SW480 (cell line): ENCODE measurements around the gene FBXL14.

Experiments
- DNase-seq: peaks from one replicate; pipeline ENCODE4 v3.0.0-alpha.2; 2016; ENCODE audit warnings: low spot score

Gene FBXL14

DNA sequence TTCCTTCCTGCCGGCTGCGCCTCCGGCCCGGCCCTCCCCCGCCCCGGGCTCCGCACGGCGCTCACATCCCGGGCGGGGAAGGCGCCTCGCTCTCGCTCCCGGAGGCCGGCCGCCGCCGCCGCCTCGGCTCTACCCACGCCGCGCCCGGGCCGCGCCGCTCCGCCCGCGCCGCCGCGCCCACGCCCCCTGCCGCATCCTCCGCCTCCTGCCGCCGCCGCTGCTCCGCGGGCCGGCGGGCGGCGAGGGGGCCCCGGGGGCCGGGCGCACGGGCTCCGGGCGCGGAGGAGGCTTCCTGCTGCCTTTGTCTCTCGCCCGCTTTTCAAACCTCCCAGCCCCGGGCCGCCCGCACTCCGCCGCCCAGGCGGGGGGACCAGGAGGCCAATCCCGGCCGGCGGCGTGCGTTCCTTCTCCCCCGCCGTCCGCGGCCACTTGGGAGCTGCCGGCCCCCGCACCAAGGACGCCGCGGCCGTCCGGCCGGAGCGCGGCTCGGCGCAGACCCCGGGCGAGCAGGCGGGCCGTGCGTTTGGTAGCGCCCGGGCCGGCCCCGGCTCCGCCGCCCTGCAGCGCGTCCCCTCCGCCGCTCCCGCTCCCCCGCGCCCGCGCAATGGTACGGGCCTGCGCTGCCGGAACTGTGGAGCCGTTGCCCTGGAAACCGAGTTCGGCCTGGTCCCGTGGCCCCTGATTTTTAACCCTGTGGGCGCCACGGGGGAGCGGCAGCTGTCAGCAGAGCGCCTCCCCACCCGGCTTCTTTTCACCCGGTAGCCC, at the start of gene FBXL14:
Gene FBXL14 (minus strand): TSS at position 321 of the 765 bp plus-strand sequence. CDS start 515 bp downstream, outside the sequence.
- peak; percentile 93 for DNase-seq

DNA sequence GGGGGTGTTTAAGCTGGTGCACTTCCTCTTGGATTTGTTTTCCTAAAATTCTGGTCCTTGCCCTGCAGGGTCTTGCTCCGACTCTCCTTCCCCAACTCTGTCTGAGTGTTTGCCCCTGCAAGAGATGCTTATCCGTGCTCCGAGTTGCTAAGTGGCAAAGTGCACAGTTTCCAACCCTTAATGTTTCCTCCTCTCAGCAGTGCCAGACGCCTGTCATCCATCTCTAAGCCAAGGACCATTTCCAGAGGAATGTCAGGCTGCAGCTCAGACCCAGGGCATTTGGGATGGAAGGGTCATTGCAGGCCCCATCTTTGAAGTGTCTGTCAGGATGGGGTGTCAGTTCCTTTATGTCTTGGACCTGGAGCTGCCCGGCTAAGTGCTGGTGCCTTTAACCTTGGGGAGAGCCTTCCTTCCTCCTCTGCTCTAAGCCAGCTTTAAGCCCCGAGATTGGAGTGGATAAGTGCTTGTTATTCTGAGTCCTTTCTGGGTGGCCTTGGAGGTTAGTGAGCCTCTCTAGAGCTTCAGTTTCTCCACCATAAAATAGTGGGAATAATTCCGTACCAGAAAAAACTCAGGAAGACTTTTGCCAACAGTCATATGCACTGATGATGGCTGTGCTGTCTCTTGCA, 49.6 kb upstream of the FBXL14 start:
- no peak for DNase-seq

DNA sequence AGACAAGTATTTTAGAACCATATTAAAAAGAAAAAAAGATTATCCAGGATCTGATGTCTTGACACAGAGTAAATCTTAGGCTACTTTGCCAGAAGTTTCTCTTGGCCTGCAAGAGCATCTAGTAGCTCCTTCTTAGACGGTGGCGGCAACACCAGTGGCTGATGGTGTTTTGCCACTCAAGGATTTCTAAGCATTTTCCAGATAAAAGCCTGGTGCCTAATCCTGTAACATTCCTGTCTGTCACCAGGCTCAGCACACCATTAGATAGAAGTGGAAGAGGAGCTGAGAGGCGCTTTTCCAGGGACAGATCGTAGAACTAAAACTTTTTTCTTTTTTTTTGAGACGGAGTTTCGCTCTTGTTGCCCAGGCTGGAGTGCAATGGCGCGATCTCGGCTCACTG, 48.7 kb upstream of the FBXL14 start:
- no peak for DNase-seq

- no peak for DNase-seq
Measured at GRCh38 chr12:1642513-1642912, 48.1 kb upstream of the FBXL14 start.

DNA sequence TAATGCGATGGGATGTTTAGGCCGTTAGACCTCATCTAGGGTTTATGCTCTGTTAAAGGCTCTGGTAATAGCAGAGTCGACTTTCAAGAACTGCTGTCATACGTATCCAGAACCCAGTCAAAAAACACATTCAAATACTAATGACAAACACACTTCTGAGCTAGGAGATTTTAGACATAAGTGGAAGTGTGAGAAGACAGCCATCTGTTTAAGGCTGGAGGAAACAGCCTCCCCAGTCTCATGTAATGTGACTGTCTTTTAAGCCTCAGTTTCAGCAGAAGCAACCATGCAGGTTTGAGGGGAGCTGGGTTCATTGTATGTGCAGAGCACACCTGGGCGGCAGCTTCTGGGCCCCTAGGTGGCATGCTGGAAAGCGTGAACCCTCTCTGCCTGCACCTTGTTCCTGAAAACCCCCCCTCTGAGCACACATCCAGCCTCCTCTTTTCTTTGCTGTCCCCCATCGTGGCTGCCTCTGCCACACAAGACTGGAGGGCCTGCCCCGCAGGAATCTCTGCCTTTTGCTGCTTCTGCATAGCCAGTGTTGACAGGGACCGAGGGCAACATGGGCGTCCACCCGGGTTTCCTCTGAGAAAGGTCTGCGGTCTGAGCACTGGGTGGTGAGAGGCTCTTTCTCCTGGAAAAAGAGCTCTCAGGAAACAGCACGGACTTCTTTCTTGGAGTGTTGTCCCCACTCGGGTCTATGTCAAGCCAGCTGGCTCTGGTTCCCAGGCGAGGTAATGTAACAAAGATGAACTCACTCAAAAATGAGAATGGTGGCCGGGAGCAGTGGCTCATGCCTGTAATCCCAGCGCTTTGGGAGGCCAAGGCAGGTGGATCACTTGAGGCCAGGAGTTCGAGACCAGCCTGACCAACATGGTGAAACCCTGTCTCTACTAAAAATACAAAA, 46.2 kb upstream of the FBXL14 start:
- DNase-seq, result no peak

DNA sequence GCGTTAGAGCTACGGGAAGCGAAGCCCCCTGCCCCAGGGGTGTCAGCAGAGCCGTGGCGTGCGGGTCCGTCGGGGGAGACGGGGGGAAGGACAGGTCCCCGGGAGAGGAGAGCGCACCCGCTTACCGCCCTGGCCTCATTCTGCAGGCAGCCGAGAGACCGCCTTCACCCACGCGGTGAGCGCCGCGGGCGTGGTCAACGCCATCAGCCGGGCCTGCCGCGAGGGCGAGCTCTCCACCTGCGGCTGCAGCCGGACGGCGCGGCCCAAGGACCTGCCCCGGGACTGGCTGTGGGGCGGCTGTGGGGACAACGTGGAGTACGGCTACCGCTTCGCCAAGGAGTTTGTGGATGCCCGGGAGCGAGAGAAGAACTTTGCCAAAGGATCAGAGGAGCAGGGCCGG, 45.2 kb upstream of the FBXL14 start:
- no peak for DNase-seq

DNA sequence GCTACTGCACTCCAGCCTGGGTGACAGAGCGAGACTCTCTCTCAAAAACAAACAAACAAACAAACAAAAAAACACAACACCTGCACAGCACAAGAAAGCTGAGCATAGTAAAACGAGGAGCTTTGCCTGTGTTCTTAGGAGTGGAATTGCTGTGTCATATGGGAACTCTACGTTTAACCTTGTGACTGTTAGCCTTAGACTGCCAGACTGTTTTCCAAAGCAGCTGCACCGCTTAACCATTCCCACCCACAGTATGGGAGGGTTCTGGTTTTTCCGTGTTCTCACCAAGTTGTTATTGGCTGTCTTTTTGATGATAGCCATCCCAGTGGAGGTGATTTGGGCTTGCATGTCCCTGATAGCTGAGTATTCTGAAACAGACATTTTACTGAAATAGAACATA, 43.8 kb upstream of the FBXL14 start:
- no peak for DNase-seq

GRCh38 chr12:1635301-1636095, 41.1 kb upstream of the FBXL14 start:
- no peak for DNase-seq

GRCh38 chr12:1634590-1635191, 40.3 kb upstream of the FBXL14 start:
- DNase-seq, result peak; percentile 69

DNA sequence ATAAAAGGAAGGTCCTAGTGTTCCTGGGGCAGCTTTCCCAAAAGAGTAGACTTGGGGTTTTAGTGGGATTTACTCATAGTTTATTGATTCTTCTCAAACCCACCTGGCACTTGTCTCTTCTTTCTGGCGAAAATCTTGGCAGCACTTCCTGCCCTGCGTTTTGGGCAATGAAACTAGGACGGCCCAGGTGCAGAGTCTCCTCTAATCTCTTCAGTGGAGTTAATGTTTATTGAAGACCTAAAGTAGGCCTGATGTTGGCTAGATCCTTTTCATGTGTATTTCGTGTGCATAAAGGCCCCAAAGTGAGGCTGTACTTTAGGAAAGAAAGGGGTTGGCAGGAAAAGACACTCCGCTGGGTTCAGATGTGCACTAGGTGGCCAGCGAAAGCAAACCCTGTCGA, 39.8 kb upstream of the FBXL14 start:
- DNase-seq, result no peak

DNA sequence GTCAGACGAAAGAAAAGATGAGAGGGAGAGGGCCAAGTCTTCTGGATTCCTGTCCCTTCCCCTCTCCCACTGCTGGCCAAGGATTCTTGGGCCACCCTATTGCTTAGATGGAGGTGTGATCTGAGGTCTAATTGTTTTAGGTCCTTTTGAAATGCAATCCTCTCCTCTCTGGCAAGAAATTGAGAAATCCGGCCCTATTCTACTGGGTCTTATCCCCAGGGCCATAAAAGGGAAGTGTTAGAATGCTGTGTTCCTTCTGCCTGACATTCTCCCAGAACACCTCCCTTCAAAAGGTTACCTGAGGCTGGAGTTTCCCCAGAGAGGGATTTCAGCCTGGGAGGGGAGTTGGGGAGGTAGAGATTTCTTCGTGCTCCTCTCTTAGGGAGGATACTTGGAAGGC, 39.1 kb upstream of the FBXL14 start:
- DNase-seq, result no peak

GRCh38 chr12:1632702-1633101, 38.3 kb upstream of the FBXL14 start:
- DNase-seq, result no peak

- DNase-seq, result no peak
Measured at GRCh38 chr12:1630827-1631591, 36.6 kb upstream of the FBXL14 start.

- peak; percentile 85 for DNase-seq
Measured at GRCh38 chr12:1630133-1630826, 35.9 kb upstream of the FBXL14 start.

DNA sequence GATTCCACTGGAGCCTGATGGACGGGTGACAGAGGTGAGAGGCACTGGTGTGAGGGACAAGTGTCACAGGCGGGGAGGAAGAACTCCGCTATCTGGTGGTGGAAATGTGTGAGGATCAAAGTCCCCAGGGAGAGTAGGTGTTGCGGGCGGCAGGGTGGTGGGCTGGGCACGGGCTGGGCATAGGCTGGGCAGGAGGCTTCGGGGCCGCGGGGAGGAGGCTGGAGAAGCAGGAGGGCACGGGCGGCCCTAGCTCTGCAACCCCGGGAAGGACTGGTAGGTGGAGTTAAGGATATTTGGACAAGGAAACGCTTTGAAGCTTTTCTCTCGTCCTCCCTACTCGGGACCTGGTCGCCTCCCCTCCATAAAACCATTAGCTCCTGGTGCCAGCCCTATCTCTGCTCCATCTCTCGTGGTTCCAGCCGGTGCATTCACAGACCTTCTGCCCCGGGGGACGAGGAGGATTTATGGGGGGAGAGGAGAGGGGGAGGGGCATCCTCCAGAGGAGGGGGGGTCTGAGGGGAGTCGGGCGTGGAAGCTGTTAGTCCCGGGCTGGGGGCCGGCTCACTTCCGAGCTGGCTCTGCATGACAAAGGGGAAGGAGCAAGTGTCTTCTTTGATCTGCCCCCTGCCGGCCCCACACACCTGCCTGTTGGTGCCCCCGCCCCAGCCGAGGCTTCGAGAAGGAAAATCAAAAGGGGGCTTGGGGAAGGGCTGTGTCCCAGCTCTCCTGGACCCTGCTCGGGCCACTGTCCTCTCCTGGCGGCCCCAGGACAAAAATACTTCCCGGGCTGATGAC, 35.2 kb upstream of the FBXL14 start:
- peak; percentile 63 for DNase-seq

DNA sequence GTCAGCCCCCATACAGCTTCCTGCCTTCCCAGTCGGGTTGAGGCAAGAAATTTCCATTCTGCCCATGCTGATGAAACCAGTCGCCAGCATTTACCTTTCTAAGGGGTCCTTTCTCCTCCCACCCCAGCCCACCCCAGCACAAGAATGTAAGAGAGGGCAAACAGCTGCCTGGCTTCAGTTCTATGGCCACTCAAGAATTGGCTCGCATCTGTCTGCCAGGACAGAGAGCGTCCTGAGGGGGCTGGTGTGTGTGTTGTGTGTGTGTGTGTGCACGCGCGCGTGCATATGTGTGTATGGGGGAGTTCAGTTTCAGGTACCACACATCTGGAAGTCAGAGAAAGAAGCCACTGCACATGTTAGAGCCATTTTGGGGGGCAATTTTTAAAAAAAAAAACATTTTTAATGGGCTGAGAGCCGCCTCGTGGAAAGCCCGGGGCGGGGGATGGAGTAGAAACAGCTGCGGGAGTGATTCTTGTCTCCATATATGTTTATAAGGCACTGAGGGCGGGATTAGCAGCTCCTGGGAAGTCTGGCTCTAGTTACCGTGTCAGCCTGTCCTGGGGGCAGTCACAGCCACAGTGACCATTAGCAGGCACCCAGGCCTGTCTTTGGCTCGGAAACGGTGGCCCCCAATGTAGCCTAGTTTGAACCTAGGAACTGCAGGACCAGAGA, 34.4 kb upstream of the FBXL14 start, which contains the start of gene WNT5B:
Gene WNT5B (plus strand): TSS at position 566 of the 672 bp plus-strand sequence. CDS start 2,124 bp downstream, outside the sequence.
- no peak for DNase-seq

DNA sequence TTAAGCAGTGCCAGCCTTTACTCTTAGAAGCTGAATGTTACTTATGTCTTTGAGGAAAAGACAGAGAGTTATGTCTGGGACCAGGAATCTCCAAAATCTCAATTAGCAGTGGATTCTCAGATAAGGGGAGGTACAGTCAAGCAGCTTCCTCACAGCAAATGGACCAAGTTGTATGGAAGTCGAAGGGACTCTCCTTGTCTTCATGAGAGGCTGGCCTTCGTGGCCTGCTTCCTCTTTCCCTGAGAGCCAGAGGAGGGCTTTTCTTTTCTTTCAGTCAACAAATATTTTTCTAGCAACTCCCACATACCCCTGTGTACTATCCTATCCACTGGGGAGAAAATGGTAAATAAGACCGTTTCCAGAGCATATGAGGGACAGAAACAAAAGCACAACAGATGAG, 28.0 kb upstream of the FBXL14 start:
- no peak for DNase-seq

GRCh38 chr12:1620092-1620491, 25.7 kb upstream of the FBXL14 start:
- DNase-seq, result no peak
